HCT116 (cell line): Measurements from ENCODE around the gene BAG1. TPM values are rescaled to one million over a fixed set of nuclear protein-coding genes. Genes with fewer than 3 reads are reported as not detected.

Source experiments
- ATAC-seq: fragments of 200-7000 bp; cut with Tn5 transposase; 2 replicates; pipeline ENCODE4 v1.9.1; 2020; ENCODE audit warnings: mild to moderate bottlenecking, moderate library complexity
- BruUV-seq: library from RNA; stranded (reverse); fragments of 400-500 nt; replicated peaks from 2 replicates; lab custom pipeline; 2021; lab: Mats Ljungman, UMichigan
- CTCF ChIA-PET: fragments of 300-600 bp; sonication (Branson Sonifier 250); formaldehyde crosslinking; loops from one replicate; lab custom pipeline; 2021; ENCODE audit warnings: antibody characterized with exemption; lab: Charles Lee
- POLR2A ChIA-PET: fragments of 300-600, 350-600 bp; sonication (Branson Sonifier 250); formaldehyde crosslinking; loops from one replicate; lab custom pipeline; 2021; ENCODE audit warnings: antibody characterized with exemption; lab: Charles Lee
- RAD21 ChIA-PET, 2 experiments: fragments of 300-600 bp; sonication (Branson Sonifier 250); formaldehyde crosslinking; loops; one replicate each; lab custom pipeline; 2023; ENCODE audit warnings: low total read pairs in 2 of 2; ENCODE audit not compliant: uncharacterized antibody in 2 of 2, unreplicated experiment in 2 of 2, low non-redundant PET in 1 of 2; lab: Charles Lee
- DNase-seq: peaks from one replicate; pipeline ENCODE4 v3.0.0-alpha.2; 2010; ENCODE audit warnings: low read depth, low spot score
- H2AFZ ChIP-seq: fragments of 200-600 bp; shearing (Covaris generic), sonication (generic); 2 replicates; pipeline ENCODE4 v1.6.1; 2017; ENCODE audit warnings: low read depth, mixed run types, mixed read lengths, antibody characterized with exemption, low read length; ENCODE audit not compliant: poor library complexity, severe bottlenecking
- H3K27ac ChIP-seq: 2 replicates; pipeline ENCODE4 v1.5.1; 2012; ENCODE audit warnings: low read depth, low read length
- H3K27me3 ChIP-seq: fragments of 200-600 bp; sonication (generic); 2 replicates; pipeline ENCODE4 v1.6.1; 2016; ENCODE audit warnings: mixed run types, low read length, mixed read lengths; ENCODE audit not compliant: insufficient read depth
- H3K36me3 ChIP-seq, 2 experiments: fragments of 200-500 bp in 1 of 2; fragments of 200-600 bp in 1 of 2; sonication (Bioruptor generic) in 1 of 2; sonication (generic) in 1 of 2; 2 replicates each; pipeline versions ENCODE4 v1.5.1 to v1.6.1; 2014 to 2016; ENCODE audit warnings: low read length in 2 of 2, inconsistent platforms in 1 of 2, mixed read lengths in 1 of 2, mixed run types in 1 of 2; ENCODE audit not compliant: insufficient read depth in 2 of 2, control insufficient read depth in 1 of 2
- H3K4me1 ChIP-seq, 2 experiments: fragments of 200-600 bp in 1 of 2; sonication (generic) in 1 of 2; 2 replicates each; pipeline versions ENCODE4 v1.5.1 to v1.6.1; 2012 to 2017; ENCODE audit warnings: low read length in 2 of 2, inconsistent platforms in 1 of 2, mild to moderate bottlenecking in 1 of 2, mixed read lengths in 1 of 2, mixed run types in 1 of 2, moderate library complexity in 1 of 2; ENCODE audit not compliant: insufficient read depth in 2 of 2, control insufficient read depth in 1 of 2
- H3K4me2 ChIP-seq: fragments of 200-600 bp; sonication (generic); 2 replicates; pipeline ENCODE4 v1.6.1; 2017; ENCODE audit warnings: mixed run types, low read length, mixed read lengths
- H3K4me3 ChIP-seq, 2 experiments: fragments of 200-600 bp in 1 of 2; sonication (generic) in 1 of 2; replicated peaks in 1 of 2; 2 replicates each; pipeline ENCODE4 v1.5.1; 2011 to 2016; ENCODE audit warnings: low read length in 2 of 2, control low read depth in 1 of 2, low read depth in 1 of 2, mild to moderate bottlenecking in 1 of 2, mixed read lengths in 1 of 2, mixed run types in 1 of 2
- H3K79me2 ChIP-seq: fragments of 200-600 bp; sonication (generic); 2 replicates; pipeline ENCODE4 v1.6.1; 2017; ENCODE audit warnings: mild to moderate bottlenecking, mixed run types, low read length, moderate library complexity, mixed read lengths; ENCODE audit not compliant: insufficient read depth
- H3K9ac ChIP-seq: fragments of 200-600 bp; sonication (generic); 2 replicates; pipeline ENCODE4 v1.6.1; 2016; ENCODE audit warnings: low read length, mixed read lengths
- H3K9me2 ChIP-seq: fragments of 200-600 bp; sonication (generic), shearing (Covaris generic); 2 replicates; pipeline ENCODE4 v1.6.1; 2017; ENCODE audit warnings: mixed run types, mild to moderate bottlenecking, moderate library complexity; ENCODE audit not compliant: insufficient read depth
- H3K9me3 ChIP-seq, 2 experiments: fragments of 200-500 bp in 1 of 2; fragments of 200-600 bp in 1 of 2; sonication (Bioruptor generic) in 1 of 2; sonication (generic) in 1 of 2; 2 replicates each; pipeline ENCODE4 v1.6.1; 2014 to 2017; ENCODE audit warnings: low read length in 2 of 2, mixed read lengths in 2 of 2, inconsistent platforms in 1 of 2, low read depth in 1 of 2, mild to moderate bottlenecking in 1 of 2, mixed run types in 1 of 2, moderate library complexity in 1 of 2; ENCODE audit not compliant: control insufficient read depth in 1 of 2, insufficient read depth in 1 of 2
- H4K20me1 ChIP-seq: fragments of 200-600 bp; sonication (generic), shearing (Covaris generic); 2 replicates; pipeline ENCODE4 v1.6.1; 2017; ENCODE audit warnings: mixed run types, mild to moderate bottlenecking, moderate library complexity; ENCODE audit not compliant: insufficient read depth
- CEBPB ChIP-seq: IDR thresholded peaks from 2 replicates; pipeline ENCODE4 v1.6.1; 2012; ENCODE audit warnings: low read depth
- CTCF ChIP-seq, 3 experiments: fragments of 200-600 bp in 1 of 3; sonication (generic) in 1 of 3; IDR thresholded peaks in 2 of 3; conservative IDR thresholded peaks in 1 of 3; 2 replicates each; pipeline ENCODE4 v1.5.1; 2012 to 2017; ENCODE audit warnings: low read depth in 2 of 3, low read length in 2 of 3, antibody characterized with exemption in 1 of 3, borderline replicate concordance in 1 of 3, control low read depth in 1 of 3, mild to moderate bottlenecking in 1 of 3, mixed read lengths in 1 of 3, mixed run types in 1 of 3, moderate library complexity in 1 of 3; ENCODE audit not compliant: insufficient read depth in 1 of 3
- EGR1 ChIP-seq: IDR thresholded peaks from 2 replicates; pipeline ENCODE4 v1.6.1; 2012; ENCODE audit warnings: low read depth
- ELF1 ChIP-seq: IDR thresholded peaks from 2 replicates; pipeline ENCODE4 v1.6.1; 2012; ENCODE audit warnings: low read depth, borderline replicate concordance
- EZH2 ChIP-seq: fragments of 200-600 bp; sonication (generic); IDR thresholded peaks from 2 replicates; pipeline ENCODE4 v1.6.1; 2017; ENCODE audit warnings: antibody characterized with exemption, mixed run types
- EZH2phosphoT487 ChIP-seq: fragments of 200-600 bp; IDR thresholded peaks from 2 replicates; pipeline ENCODE4 v1.6.1; 2018; ENCODE audit warnings: antibody characterized with exemption, borderline replicate concordance
- JUND ChIP-seq: IDR thresholded peaks from 2 replicates; pipeline ENCODE4 v1.6.1; 2012
- POLR2A ChIP-seq: IDR thresholded peaks from 2 replicates; pipeline ENCODE4 v1.7.0; 2011; ENCODE audit warnings: borderline replicate concordance; ENCODE audit not compliant: insufficient read depth, insufficient read length; ENCODE audit errors: extremely low read depth
- POLR2AphosphoS5 ChIP-seq: IDR thresholded peaks from 2 replicates; pipeline ENCODE4 v1.6.1; 2011; ENCODE audit warnings: mild to moderate bottlenecking, low read depth, low read length, moderate library complexity
- SP1 ChIP-seq: IDR thresholded peaks from 2 replicates; pipeline ENCODE4 v1.6.1; 2012; ENCODE audit warnings: low read depth
- SRF ChIP-seq: IDR thresholded peaks from 2 replicates; pipeline ENCODE4 v1.6.1; 2012; ENCODE audit warnings: low read depth
- TCF7L2 ChIP-seq: IDR thresholded peaks from 2 replicates; pipeline ENCODE4 v1.7.0; 2011; ENCODE audit warnings: borderline replicate concordance, inconsistent platforms; ENCODE audit not compliant: insufficient read depth, insufficient read length; ENCODE audit errors: extremely low read depth
- ZNF274 ChIP-seq: fragments of 200-500 bp; sonication (Bioruptor generic); IDR thresholded peaks from 2 replicates; pipeline ENCODE4 v1.6.1; 2014; ENCODE audit warnings: mild to moderate bottlenecking, low read depth, low read length, inconsistent platforms
- intact Hi-C: fragments of 100-400 bp; cut with micrococcal nuclease; formaldehyde crosslinking; loops from 2 replicates; pipeline ENCODE4 v1.10.0; 2022
- total RNA-seq: library from RNA; stranded (reverse); gene quantifications from one replicate; pipeline ENCODE4 v1.2.1, GENCODE V29; 2021; ENCODE audit not compliant: unreplicated experiment

Gene BAG1
- total RNA-seq, 1 experiment from 2014 or later: 58.2 TPM

GRCh38 chr9:33267151-33267767, 2.8 kb upstream of the BAG1 start:
- ChIA-PET RAD21 (no interaction called here), CTCF (no interaction called here), POLR2A (no interaction called here)
- Histone ChIP-seq H3K27ac (no peak overlapping the region), H3K79me2 (peaks cover 44% of the 10 kb centered on the region), H3K4me1 (peaks cover 3 to 16% of the 10 kb centered on the region in 2 experiments; a peak in 3 of 4 replicates), H3K9me2 (no peaks in the 10 kb centered on the region), H2AFZ (no peak overlapping the region), H3K36me3 (peaks cover 23 to 33% of the 10 kb centered on the region in 2 experiments; a peak in 3 of 4 replicates), H3K4me3 (no peak overlapping the region), H3K9ac (no peak overlapping the region), H3K9me3 (no peaks in the 10 kb centered on the region), H4K20me1 (no peaks in the 10 kb centered on the region), H3K4me2 (no peak overlapping the region), H3K27me3 (no peaks in the 10 kb centered on the region)
- BruUV-seq: no TSS peak
- intact Hi-C loops: no loop called here
- ATAC-seq (no peak), DNase-seq (no peak)
- TF ChIP-seq CTCF (IDR thresholded peaks at IDR 0.05 in 2 of 3, conservative IDR thresholded peaks at IDR 0.05 in 1 of 3; ENCODE audit: borderline replicate concordance in 1 of 3, insufficient read depth in 1 of 3, low read depth in 2 of 3, low read length in 2 of 3): no peak
- TF ChIP-seq SP1: no peak
- TF ChIP-seq ELF1: no peak
- TF ChIP-seq EZH2: no peak
- TF ChIP-seq CEBPB: no peak
- no peak for TF ChIP-seq TCF7L2
- TF ChIP-seq EGR1: no peak
- TF ChIP-seq POLR2AphosphoS5: no peak
- no peak for TF ChIP-seq POLR2A
- no peak for TF ChIP-seq SRF
- TF ChIP-seq ZNF274: no peak
- no peak for TF ChIP-seq JUND
- TF ChIP-seq EZH2phosphoT487: no peak
